ENCODE data around the gene ITGA1.

The ITGA1 gene

DNA sequence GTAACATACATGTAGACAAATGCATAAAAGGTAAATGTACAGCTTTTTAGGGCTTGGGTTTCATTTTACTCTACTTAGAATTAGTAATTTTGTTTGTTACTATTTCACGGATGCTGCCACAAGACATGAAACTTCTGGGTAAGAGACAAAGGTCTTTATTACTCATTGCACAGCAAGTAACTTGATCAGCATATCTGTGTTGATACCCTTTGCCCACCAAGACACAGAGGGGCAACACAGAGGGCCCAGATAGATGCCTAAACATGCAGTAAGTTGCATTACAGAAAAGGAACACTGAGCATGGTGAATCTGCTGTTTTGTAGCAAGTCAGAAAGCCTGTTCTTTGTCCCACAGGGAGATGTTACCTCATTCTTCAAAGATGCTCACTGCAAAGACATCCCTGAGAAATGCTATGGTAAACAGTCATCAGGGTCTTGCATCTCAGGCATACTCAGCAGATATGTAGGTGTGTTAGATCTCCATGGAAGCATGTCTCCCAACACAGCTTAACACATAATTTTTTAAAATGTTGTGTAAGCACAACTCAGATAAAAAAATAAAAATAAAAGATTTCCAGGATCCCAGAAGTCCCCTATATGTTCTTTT, 211.7 kb downstream of the ITGA1 start:
- TF ChIP-seq, protein P1, sequence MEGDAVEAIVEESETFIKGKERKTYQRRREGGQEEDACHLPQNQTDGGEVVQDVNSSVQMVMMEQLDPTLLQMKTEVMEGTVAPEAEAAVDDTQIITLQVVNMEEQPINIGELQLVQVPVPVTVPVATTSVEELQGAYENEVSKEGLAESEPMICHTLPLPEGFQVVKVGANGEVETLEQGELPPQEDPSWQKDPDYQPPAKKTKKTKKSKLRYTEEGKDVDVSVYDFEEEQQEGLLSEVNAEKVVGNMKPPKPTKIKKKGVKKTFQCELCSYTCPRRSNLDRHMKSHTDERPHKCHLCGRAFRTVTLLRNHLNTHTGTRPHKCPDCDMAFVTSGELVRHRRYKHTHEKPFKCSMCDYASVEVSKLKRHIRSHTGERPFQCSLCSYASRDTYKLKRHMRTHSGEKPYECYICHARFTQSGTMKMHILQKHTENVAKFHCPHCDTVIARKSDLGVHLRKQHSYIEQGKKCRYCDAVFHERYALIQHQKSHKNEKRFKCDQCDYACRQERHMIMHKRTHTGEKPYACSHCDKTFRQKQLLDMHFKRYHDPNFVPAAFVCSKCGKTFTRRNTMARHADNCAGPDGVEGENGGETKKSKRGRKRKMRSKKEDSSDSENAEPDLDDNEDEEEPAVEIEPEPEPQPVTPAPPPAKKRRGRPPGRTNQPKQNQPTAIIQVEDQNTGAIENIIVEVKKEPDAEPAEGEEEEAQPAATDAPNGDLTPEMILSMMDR (IDR thresholded peaks at IDR 0.05; ENCODE audit: control insufficient read depth, insufficient read depth, low read depth, low read length, missing control alignments), result no peak
- DNase-seq (ENCODE audit: low read depth), result no peak
- H3K4me3 ChIP-seq (ENCODE audit: control insufficient read depth, low read depth, low read length), result no peak overlapping the region

GRCh38 chr5:53001541-53001940, 213.8 kb downstream of the ITGA1 start:
- no peak for DNase-seq (ENCODE audit: low read depth)
- no peak overlapping the region for H3K4me3 ChIP-seq (ENCODE audit: control insufficient read depth, low read depth, low read length)
- TF ChIP-seq, protein P1 (IDR thresholded peaks at IDR 0.05; ENCODE audit: control insufficient read depth, insufficient read depth, low read depth, low read length, missing control alignments), result no peak

- no peak for DNase-seq (ENCODE audit: low read depth)
- H3K4me3 ChIP-seq (ENCODE audit: control insufficient read depth, low read depth, low read length), result no peak overlapping the region
- TF ChIP-seq, protein P1 (IDR thresholded peaks at IDR 0.05; ENCODE audit: control insufficient read depth, insufficient read depth, low read depth, low read length, missing control alignments), result no peak
Measured at GRCh38 chr5:53002491-53002890, 214.8 kb downstream of the ITGA1 start.

- TF ChIP-seq, protein P1 (IDR thresholded peaks at IDR 0.05; ENCODE audit: control insufficient read depth, insufficient read depth, low read depth, low read length, missing control alignments), result no peak
- H3K4me3 ChIP-seq (ENCODE audit: control insufficient read depth, low read depth, low read length), result no peak overlapping the region
- DNase-seq (ENCODE audit: low read depth), result no peak
Measured at GRCh38 chr5:53003144-53003543, 215.4 kb downstream of the ITGA1 start.

DNA sequence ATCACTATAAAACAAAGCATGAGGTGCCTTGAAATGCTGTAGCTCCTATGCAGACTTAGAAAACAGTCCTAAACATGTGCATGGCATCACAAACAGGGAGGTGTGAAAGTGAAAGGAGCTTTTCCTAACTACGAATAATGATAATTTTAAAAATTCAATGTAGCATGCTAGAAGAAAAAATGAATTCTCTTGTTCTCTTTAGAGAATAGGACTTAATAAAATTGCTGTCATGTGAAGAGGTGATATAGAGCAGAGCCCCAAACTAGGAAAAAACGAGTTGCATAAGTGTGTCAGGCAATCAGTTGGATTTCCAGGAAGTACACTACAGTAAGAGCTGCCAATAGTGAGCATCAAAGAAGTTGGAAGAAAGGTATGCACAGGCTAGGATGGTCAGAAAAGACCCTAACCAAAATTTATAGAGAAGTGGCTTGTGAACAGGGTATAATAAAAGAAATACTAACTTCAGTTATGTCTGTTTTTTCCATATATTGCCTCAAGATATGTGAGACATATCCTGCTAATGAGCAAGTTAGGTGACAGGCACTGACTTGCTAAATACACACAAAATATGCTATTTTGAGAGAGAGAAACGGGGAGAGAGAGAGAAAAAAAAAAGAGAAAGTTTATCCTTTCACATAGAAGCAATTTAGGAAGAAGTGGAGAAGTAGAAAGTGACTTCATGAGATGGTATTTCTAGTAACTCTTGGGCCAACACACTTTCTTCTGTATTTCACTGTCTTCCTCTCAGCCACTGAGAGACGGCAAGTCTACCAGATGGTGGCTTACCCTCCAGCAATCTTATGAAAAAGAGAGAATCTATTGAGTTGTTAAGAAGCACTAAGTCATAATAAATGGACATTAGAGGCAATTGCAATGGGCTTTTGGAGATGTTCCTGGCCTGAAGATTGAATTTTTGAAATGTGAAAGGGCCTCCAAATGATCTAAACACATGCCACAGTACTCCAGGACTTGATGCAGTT, 219.5 kb downstream of the ITGA1 start:
- no peak overlapping the region for H3K4me3 ChIP-seq (ENCODE audit: control insufficient read depth, low read depth, low read length)
- TF ChIP-seq, protein P1 (IDR thresholded peaks at IDR 0.05; ENCODE audit: control insufficient read depth, insufficient read depth, low read depth, low read length, missing control alignments), result no peak
- DNase-seq (ENCODE audit: low read depth), result no peak

- TF ChIP-seq, protein P1 (IDR thresholded peaks at IDR 0.05; ENCODE audit: control insufficient read depth, insufficient read depth, low read depth, low read length, missing control alignments), result no peak
- no peak overlapping the region for H3K4me3 ChIP-seq (ENCODE audit: control insufficient read depth, low read depth, low read length)
- no peak for DNase-seq (ENCODE audit: low read depth)
Measured at GRCh38 chr5:53008751-53009150, 221.0 kb downstream of the ITGA1 start.

Measured in AG09309 (cell line).